ENCODE results near the gene DDN.

Gene DDN

GRCh38 chr12:49037111-49037946 lies 38.2 kb upstream of the DDN start:
- TF ChIP-seq GATA3 (IDR thresholded peaks at IDR 0.05; ENCODE audit: low read depth, low read length) = no peak
- TF ChIP-seq GATA2 (IDR thresholded peaks at IDR 0.05; ENCODE audit: low read depth, low read length) = no peak

GRCh38 chr12:49036029-49036428 lies 36.9 kb upstream of the DDN start:
- TF ChIP-seq GATA3 (IDR thresholded peaks at IDR 0.05; ENCODE audit: low read depth, low read length) (no peak), GATA2 (IDR thresholded peaks at IDR 0.05; ENCODE audit: low read depth, low read length) (no peak)

GRCh38 chr12:49034286-49034622 lies 35.1 kb upstream of the DDN start:
- TF ChIP-seq GATA2 (IDR thresholded peaks at IDR 0.05; ENCODE audit: low read depth, low read length) (no peak), GATA3 (IDR thresholded peaks at IDR 0.05; ENCODE audit: low read depth, low read length) (no peak)

- TF ChIP-seq GATA3 (IDR thresholded peaks at IDR 0.05; ENCODE audit: low read depth, low read length) (no peak), GATA2 (IDR thresholded peaks at IDR 0.05; ENCODE audit: low read depth, low read length) (no peak)
Observed at GRCh38 chr12:49033611-49034285, 34.6 kb upstream of the DDN start.

- TF ChIP-seq GATA2 (IDR thresholded peaks at IDR 0.05; ENCODE audit: low read depth, low read length) (no peak), GATA3 (IDR thresholded peaks at IDR 0.05; ENCODE audit: low read depth, low read length) (no peak)
Observed at GRCh38 chr12:49032679-49033447, 33.7 kb upstream of the DDN start.

- TF ChIP-seq GATA2 (IDR thresholded peaks at IDR 0.05; ENCODE audit: low read depth, low read length) (no peak), GATA3 (IDR thresholded peaks at IDR 0.05; ENCODE audit: low read depth, low read length) (no peak)
Observed at GRCh38 chr12:49032276-49032675, 33.1 kb upstream of the DDN start.

GRCh38 chr12:49031573-49032161 lies 32.5 kb upstream of the DDN start:
- TF ChIP-seq GATA2 (IDR thresholded peaks at IDR 0.05; ENCODE audit: low read depth, low read length) = no peak

- TF ChIP-seq GATA2 (IDR thresholded peaks at IDR 0.05; ENCODE audit: low read depth, low read length) (no peak), GATA3 (IDR thresholded peaks at IDR 0.05; ENCODE audit: low read depth, low read length) (no peak)
Observed at GRCh38 chr12:49030714-49031572, 31.8 kb upstream of the DDN start.

GRCh38 chr12:49030119-49030518 lies 30.9 kb upstream of the DDN start:
- TF ChIP-seq GATA2 (IDR thresholded peaks at IDR 0.05; ENCODE audit: low read depth, low read length) = no peak
- TF ChIP-seq GATA3 (IDR thresholded peaks at IDR 0.05; ENCODE audit: low read depth, low read length) = no peak

- TF ChIP-seq GATA3 (IDR thresholded peaks at IDR 0.05; ENCODE audit: low read depth, low read length) = no peak
- TF ChIP-seq GATA2 (IDR thresholded peaks at IDR 0.05; ENCODE audit: low read depth, low read length) = no peak
Observed at GRCh38 chr12:49028666-49029275, 29.6 kb upstream of the DDN start.

- TF ChIP-seq GATA2 (IDR thresholded peaks at IDR 0.05; ENCODE audit: low read depth, low read length) (no peak), GATA3 (IDR thresholded peaks at IDR 0.05; ENCODE audit: low read depth, low read length) (no peak)
Observed at GRCh38 chr12:49027846-49028555, 28.8 kb upstream of the DDN start.

- TF ChIP-seq GATA2 (IDR thresholded peaks at IDR 0.05; ENCODE audit: low read depth, low read length) (no peak), GATA3 (IDR thresholded peaks at IDR 0.05; ENCODE audit: low read depth, low read length) (no peak)
Observed at GRCh38 chr12:49026678-49027480, 27.7 kb upstream of the DDN start.

Data from SH-SY5Y (cell line).